Globus pallidus (tissue), 1 donor: ENCODE data around the gene SERPINA3.
"Not testable (repeated sequence)": the region's sequence is repeated elsewhere in the genome, so short reads cannot be mapped to it uniquely, and the experiment has no call there.

ENCODE experiments used
- DNase-seq: peaks from one replicate; pipeline ENCODE4 v3.0.0-alpha.2; 2015; ENCODE audit warnings: low spot score

Gene SERPINA3

DNA sequence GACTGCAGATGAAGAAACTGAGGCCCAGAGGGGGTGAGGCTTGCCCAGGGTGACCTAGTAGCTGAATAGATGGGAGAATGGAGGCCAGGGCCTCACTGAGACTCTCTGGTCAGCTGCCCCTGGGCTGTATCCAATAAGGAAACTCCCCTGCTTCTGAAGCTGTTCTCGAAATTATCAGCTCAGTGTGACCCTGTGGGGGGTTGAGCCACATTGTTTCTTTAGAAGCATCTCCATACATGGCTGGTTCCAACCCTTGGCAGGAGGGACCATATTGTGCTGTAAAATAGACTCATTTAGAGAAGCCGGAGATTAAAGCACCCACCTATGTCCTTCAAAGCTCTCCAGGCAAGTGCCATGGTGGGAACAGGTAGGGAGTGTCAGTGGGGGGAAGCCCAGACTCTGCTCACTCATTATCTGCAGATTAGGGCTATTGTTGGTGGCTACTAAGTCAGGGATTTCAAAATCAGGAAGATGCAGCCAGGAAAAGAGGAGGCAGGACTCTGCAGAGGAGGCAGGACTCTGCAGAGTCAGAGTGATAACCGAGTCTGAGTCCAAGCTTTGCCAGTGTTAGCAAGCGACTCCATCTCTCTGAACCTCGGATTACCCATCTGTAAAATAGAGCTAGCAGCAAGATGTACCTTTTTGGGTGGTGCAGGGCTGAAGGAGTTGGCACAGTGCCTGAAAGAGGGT is 27.5 kb upstream of the SERPINA3 start:
- no peak for DNase-seq

DNA sequence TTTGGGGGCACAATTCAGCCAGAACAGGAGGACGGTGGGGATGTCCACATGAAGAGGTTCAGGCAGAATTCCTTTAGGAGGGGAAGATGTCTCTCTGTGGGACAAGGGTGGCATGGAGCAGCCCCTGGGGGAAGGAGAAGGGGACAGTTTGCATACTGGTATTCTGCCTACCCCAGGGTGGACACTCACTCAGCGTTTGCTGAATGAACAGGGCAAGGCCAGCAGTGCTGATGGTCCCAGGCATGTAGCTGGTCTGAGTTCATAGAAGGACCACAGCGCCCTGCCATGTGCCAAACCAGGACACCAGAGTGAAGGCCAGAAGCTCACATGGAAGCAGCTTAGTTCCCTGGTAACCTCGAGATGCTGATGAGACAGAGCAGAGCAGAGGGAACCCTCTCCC is 25.6 kb upstream of the SERPINA3 start:
- no peak for DNase-seq

GRCh38 chr14:94588311-94588710 is 23.9 kb upstream of the SERPINA3 start:
- DNase-seq, result no peak

- DNase-seq, result no peak
Observed at GRCh38 chr14:94591073-94591472, 21.1 kb upstream of the SERPINA3 start.

DNA sequence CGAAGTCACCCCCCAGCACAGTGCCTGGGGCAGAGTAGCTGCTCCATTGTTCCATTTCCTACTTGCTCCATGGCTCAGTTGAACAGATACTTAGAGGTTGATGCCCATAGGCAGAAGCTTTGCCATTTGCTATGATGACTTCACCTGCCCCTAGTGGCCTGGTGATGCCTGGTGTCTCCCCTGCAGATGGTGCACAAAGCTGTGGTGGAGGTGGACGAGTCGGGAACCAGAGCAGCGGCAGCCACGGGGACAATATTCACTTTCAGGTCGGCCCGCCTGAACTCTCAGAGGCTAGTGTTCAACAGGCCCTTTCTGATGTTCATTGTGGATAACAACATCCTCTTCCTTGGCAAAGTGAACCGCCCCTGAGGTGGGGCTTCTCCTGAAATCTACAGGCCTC is 20.3 kb upstream of the SERPINA3 start:
- DNase-seq, result no peak

DNA sequence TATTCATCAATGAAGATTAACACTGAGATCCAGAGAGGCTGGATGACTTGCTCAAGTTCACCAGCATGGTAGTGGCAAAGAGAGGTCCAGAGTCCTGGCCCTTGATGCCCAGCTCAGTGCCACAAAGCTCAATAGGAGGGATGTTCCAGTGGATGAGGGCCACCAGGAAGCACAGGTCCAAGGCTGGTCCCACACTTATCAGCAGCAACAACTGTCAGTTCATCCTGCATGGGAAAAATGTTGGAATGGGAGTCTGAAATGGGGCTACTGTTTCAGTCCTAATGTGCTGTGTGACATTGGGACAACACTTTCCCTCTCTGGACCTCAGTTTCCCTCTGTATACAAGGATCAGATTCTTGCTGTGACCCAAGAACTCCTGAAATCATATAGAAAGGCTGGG is 19.7 kb upstream of the SERPINA3 start:
- DNase-seq, result no peak

GRCh38 chr14:94593376-94593748 is 18.8 kb upstream of the SERPINA3 start:
- DNase-seq, result no peak

DNA sequence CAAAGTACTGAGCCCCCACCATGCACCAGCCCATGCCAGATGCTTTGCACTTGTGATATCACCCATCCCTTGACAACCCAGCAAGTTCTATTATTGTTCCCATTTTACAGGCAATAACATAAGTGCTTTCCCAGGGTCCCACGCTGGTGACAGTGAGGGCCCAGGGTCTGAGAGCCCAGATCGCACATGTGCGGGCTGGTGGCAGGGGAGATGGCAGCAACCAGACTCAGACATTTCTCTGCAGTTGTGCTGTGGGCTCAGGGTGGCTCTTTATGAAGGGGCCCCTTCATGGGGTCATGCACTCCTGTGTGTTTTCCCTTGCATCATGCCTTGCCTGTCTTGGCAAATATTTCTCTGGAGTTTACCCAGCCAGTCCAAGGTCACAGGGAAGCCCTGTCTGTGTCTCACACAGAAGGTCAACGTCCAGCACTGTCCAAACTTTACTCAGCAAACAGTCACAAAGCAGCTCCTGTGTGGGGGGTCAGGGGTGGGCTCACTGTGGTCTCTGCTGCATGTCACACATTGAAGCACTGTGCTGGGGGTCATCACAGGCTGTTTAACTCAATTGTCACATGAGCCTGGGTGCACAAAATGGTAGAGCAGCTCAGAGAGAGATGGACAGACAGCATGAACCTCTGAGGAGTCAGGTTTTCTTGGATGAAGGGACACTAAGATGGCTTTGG is 18.3 kb upstream of the SERPINA3 start:
- no peak for DNase-seq

DNA sequence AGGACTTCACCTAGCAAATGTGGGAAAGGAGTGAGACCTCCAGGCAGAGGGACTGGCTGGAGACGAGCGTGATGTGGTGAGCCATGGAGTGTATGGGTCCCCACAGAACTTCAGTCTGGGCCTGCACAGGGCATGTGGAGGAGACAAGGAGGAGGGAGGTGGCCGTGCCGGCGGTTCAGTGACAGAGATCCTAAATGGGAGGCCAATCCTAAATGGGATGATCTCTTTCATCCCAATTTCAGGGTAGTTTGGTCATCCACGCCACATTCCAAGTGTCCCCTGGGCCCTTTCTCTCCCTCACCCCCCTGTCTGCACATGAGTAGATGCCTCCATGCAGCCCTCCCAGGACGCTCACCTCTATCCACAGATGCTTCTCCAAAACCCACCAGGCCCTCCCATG is 17.8 kb upstream of the SERPINA3 start:
- DNase-seq, result no peak

- no peak for DNase-seq
Observed at GRCh38 chr14:94595912-94596311, 16.3 kb upstream of the SERPINA3 start.

DNA sequence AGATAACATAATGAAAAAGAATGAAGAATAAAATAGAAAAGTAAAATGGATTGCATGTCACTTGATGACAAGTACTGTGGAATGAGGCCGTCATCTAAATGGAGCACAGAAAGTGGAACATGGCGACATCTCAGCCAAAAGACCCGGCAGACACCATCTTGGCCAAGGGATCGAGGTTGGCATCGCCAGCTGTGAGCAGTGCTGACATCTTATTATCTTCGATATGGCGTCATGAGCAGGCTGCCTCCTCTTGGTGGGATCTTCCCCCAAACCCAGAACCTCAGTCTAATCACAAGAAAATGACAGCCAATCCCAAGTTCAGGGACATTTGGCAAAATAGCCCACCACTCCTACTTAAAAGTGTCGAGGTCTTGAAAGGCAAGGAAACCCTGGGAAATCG is 15.8 kb upstream of the SERPINA3 start:
- DNase-seq, result no peak

DNA sequence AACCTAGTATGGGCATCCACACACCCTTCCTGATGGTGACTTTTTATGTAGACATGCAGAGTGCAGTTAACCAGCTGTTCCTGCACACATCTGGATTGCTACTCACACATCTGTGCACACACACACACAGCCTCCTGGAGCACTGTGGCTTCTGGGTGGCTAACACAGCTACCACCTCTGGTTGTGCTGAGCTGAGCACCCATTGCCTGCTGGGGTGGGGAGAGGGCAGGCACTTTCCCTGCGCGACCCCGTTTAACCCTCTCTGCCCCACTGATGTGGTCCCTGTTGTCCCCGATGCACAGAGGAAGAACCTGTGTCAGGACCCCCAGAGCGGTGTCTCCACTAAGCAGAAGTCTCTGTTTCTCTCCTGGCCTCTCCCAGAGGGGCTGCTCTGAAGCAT is 14.4 kb upstream of the SERPINA3 start:
- no peak for DNase-seq

- DNase-seq, result no peak
Observed at GRCh38 chr14:94598506-94598815, 13.7 kb upstream of the SERPINA3 start.

DNA sequence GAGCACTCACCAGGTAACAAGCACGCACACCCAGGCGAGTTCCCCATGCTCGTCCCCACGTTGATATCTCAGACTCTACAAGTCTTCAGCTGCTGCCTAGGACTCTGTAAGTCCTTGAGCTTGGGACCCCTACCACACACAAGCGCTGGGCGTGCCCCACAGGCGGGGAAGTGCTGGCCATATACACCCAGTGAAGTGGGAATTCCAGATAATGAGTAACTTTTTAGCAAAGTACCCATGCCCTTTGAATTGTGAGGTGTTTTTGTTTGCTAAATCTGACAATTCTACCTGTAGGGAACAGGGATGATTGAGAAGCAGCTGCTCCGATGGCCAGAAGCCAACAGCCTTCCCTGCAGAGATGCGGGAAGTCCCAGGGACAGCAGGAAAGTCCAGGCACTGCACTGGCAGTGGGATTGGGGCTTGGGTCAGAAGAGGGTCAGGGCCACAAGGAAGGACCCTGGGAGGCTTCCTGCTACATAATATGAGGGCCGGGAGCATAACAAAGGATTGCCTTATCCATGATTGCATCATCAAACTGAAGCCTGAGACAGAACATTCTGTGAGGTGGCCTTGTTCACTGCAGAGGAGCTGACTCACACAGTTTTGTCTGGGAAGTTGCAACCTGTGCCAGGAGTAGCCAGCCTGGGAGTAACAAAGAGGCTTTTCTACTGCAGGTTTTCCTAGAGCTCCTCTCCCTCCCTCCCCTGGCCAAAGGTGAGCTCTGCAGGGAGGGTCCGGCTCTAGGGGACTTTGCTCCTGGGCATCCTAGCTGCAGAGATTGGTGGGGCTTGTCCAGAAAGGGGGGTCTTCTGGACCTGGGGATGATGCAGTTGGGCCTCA is 13.2 kb upstream of the SERPINA3 start:
- peak; percentile 81 for DNase-seq

DNA sequence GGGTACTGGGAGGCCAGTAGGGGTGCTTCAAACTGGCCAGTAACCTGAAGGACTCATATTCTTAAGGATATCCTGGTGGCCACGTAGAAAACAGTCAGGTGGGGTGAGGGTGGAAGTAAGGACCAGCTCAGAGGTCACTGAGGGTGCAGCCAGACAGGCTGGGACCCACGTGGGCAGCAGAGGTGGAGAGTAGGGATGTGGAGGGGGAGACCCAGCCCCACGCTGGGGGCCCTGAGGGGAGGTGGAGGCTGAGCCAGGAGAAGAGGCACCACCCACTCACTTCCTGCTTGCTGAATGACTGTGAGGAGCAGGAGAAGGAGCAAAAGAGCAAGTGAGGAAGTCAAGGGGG is 12.6 kb upstream of the SERPINA3 start:
- no peak for DNase-seq

DNA sequence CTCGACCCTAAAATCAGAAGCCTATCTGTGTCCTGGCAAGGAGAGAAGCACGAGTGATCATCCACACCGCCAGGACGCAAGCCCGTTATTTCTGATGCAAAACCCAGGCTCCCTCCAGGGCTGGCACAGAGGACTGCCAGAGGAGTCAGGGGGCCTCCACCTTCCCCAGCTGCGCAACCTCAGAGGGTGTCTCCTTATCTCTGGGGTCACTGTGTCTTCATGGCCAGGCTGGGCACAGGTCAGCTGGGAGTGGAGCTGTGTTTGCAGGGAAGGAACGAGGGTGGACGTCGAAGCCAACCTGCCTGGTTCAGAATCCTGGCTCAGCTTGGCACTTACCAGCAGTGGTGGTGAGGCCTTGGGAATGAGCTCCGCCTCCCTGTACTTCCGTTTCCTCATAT is 12.0 kb upstream of the SERPINA3 start:
- DNase-seq, result no peak

GRCh38 chr14:94601884-94602391 is 10.3 kb upstream of the SERPINA3 start:
- peak; percentile 37 for DNase-seq

- no peak for DNase-seq
Observed at GRCh38 chr14:94602722-94603121, 9.5 kb upstream of the SERPINA3 start.

DNA sequence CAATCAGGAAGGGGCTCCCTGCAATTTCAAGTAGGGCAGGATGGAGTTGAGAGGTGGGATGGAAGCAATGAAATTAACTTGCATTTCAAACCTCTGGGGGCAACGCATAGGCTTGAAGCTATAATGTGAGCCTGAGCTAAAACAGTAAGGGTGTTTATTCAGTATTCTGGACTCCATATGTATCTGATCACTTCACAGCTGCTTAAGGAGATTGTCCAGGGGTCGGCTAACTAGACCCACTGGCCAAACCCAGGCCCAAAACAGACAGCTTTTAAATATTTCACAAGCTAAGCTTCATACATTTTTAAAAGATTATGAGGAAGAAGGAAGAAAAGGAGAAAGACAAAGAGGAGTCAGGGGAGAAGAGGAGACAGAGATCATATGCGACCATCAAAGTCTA is 6.8 kb upstream of the SERPINA3 start:
- no peak for DNase-seq

- not testable (repeated sequence) for DNase-seq
Observed at GRCh38 chr14:94608966-94609365, 3.2 kb upstream of the SERPINA3 start.

DNA sequence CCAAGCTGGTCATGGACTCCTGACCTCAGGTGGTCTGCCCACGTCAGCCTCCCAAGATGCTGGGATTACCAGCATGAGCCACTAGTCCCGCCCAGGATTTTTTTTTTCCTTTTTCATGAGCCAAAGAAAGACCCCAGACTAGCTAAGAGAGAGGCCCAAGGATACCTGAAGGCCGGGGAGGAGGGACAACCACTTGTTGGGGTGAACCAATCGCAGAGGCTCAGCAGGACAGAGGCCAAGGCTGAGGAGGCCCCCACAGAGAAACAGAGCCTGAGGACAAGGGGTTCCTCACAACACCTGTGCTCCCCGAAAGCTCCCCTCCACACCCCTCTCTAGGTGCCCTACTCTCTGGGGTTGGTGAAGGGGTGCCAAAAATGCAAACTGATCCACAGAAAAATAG is 1.0 kb upstream of the SERPINA3 start:
- no peak for DNase-seq

- DNase-seq, result no peak
Observed at GRCh38 chr14:94612580-94613554, 676 bp downstream of the SERPINA3 start.
